NCI-H345 treated with DMSO at 0.1 percent for 48 hours (cell line): ENCODE results near the gene MIPEP.
"Not testable (repeated sequence)": the region's sequence is repeated elsewhere in the genome, so short reads cannot be mapped to it uniquely, and the experiment has no call there.

ENCODE experiments used
- DNase-seq: peaks from one replicate; lab custom pipeline; 2025; ENCODE audit not compliant: unreplicated experiment; lab: John Stamatoyannopoulos, UW

MIPEP gene

GRCh38 chr13:23889615-23890607 lies 711 bp upstream of the MIPEP start:
- DNase-seq, result no peak

- not testable (repeated sequence) for DNase-seq
These were observed 4.8 kb downstream of the MIPEP start for GRCh38 chr13:23884361-23884760.

GRCh38 chr13:23883255-23883654 lies 5.9 kb downstream of the MIPEP start:
- DNase-seq, result no peak

GRCh38 chr13:23881402-23881800 lies 7.8 kb downstream of the MIPEP start:
- not testable (repeated sequence) for DNase-seq

GRCh38 chr13:23880493-23881401 lies 8.5 kb downstream of the MIPEP start:
- not testable (repeated sequence) for DNase-seq

- no peak for DNase-seq
These were observed 11.9 kb downstream of the MIPEP start for GRCh38 chr13:23877286-23877685.

GRCh38 chr13:23876265-23876664 lies 12.9 kb downstream of the MIPEP start:
- no peak for DNase-seq

- no peak for DNase-seq
These were observed 17.5 kb downstream of the MIPEP start for GRCh38 chr13:23871616-23872220.

- DNase-seq, result no peak
These were observed 18.7 kb downstream of the MIPEP start for GRCh38 chr13:23870356-23871140.

- no peak for DNase-seq
These were observed 20.7 kb downstream of the MIPEP start for GRCh38 chr13:23868521-23868920.

GRCh38 chr13:23867027-23867491 lies 22.1 kb downstream of the MIPEP start:
- DNase-seq, result no peak

- no peak for DNase-seq
These were observed 22.7 kb downstream of the MIPEP start for GRCh38 chr13:23866420-23867026.

- no peak for DNase-seq
These were observed 23.3 kb downstream of the MIPEP start for GRCh38 chr13:23865906-23866305.

GRCh38 chr13:23865026-23865425 lies 24.2 kb downstream of the MIPEP start:
- DNase-seq, result no peak

- DNase-seq, result no peak
These were observed 27.9 kb downstream of the MIPEP start for GRCh38 chr13:23861310-23861709.

- DNase-seq, result no peak
These were observed 29.3 kb downstream of the MIPEP start for GRCh38 chr13:23859904-23860303.

GRCh38 chr13:23859455-23859854 lies 29.7 kb downstream of the MIPEP start:
- no peak for DNase-seq

GRCh38 chr13:23858546-23858945 lies 30.7 kb downstream of the MIPEP start:
- DNase-seq, result no peak

- DNase-seq, result no peak
These were observed 33.0 kb downstream of the MIPEP start for GRCh38 chr13:23856008-23856750.
